Aorta (tissue), 5 donors: ENCODE data around the gene LAMA3. TPM values are rescaled to one million over a fixed set of nuclear protein-coding genes. Genes with fewer than 3 reads are reported as not detected.

Experiments used
- ATAC-seq: fragments of 200-7000 bp; cut with Tn5 transposase; one replicate; pipeline ENCODE4 v1.9.1; 2022; ENCODE audit warnings: moderate library complexity; ENCODE audit not compliant: low FRiP score
- DNase-seq, 2 donors: peaks; one replicate each; pipeline ENCODE4 v3.0.0-alpha.2; 2020
- H3K27ac ChIP-seq, 2 donors: one replicate each; pipeline ENCODE4 v1.5.1; 2013; ENCODE audit warnings: low read length in 2 of 2, mild to moderate bottlenecking in 2 of 2, moderate library complexity in 2 of 2, control low read depth in 1 of 2, inconsistent platforms in 1 of 2, low read depth in 1 of 2
- H3K27me3 ChIP-seq, 2 donors: one replicate each; pipeline ENCODE4 v1.6.1; 2013; ENCODE audit warnings: control low read depth in 1 of 2, low read length in 1 of 2, mild to moderate bottlenecking in 1 of 2, moderate library complexity in 1 of 2; ENCODE audit not compliant: insufficient read depth in 2 of 2, control insufficient read depth in 1 of 2
- H3K36me3 ChIP-seq, 2 donors: one replicate each; pipeline ENCODE4 v1.6.1; 2013; ENCODE audit warnings: control low read depth in 1 of 2, low read length in 1 of 2, mild to moderate bottlenecking in 1 of 2; ENCODE audit not compliant: insufficient read depth in 2 of 2, control insufficient read depth in 1 of 2
- H3K4me1 ChIP-seq, 2 donors: one replicate each; pipeline ENCODE4 v1.6.1; 2013; ENCODE audit warnings: low read length in 2 of 2, control low read depth in 1 of 2, mild to moderate bottlenecking in 1 of 2, moderate library complexity in 1 of 2; ENCODE audit not compliant: insufficient read depth in 2 of 2, control insufficient read depth in 1 of 2
- H3K4me3 ChIP-seq, 2 donors: one replicate each; pipeline ENCODE4 v1.5.1; 2013; ENCODE audit warnings: low read length in 2 of 2, control low read depth in 1 of 2, mild to moderate bottlenecking in 1 of 2
- H3K9me3 ChIP-seq: one replicate; pipeline ENCODE4 v1.6.1; 2013; ENCODE audit warnings: mild to moderate bottlenecking, low read length; ENCODE audit not compliant: control insufficient read depth
- WGBS, 2 donors: extraction: QIAGEN DNeasy Blood & Tissue Kit; methylation state at CpG; one replicate each; pipeline ENCODE4 v1.1.7; 2013; 5-methylcytosine and 5-hydroxymethylcytosine counted together
- intact Hi-C, 2 donors: fragments of 100-400 bp; cut with DNase I; formaldehyde crosslinking; loops; one replicate each; pipeline versions ENCODE4 v1.14.2 to v1.15.0; 2022
- polyA plus RNA-seq, 2 donors: library from polyadenylated mRNA; stranded (reverse); fragments of 200-250 nt; gene quantifications; one replicate each; pipeline ENCODE4 v1.2.3, GENCODE V29; 2013
- total RNA-seq, 2 donors: library from RNA; stranded (reverse); fragmentation: NEBNext Ultra II Directional; extraction: Animal tissue kit (Norgen Biotek cat#: 25700); gene quantifications; one replicate each; pipeline ENCODE4 v1.2.1, GENCODE V29; 2021
- donor health status: healthy with polysubstance abuse.
- donor health status: Bipolar disorder and iron deficiency.
- donor health status: DM: no; HTN: no; CAD: no.
- donor health status: DM: no; HTN: no; CAD: no.
- donor health status: DM: yes; HTN: yes; CAD: no.

LAMA3 gene
- total and polyA plus RNA-seq, 4 donors, result 3.4 to 29.0 (median 17.6) TPM

- Histone ChIP-seq H3K4me3 (no peak overlapping the region), H3K27ac (no peak overlapping the region), H3K36me3 (no peaks in the 10 kb centered on the region), H3K9me3 (no peaks in the 10 kb centered on the region), H3K27me3 (no peaks in the 10 kb centered on the region), H3K4me1 (no peaks in the 10 kb centered on the region)
- no peak for DNase-seq
- no peak for ATAC-seq
- intact Hi-C loops, result no loop called here
- WGBS, 2 donors, result 54 to 63% methylated on average over 8 of the region's 8 CpGs
Observed at GRCh38 chr18:23757437-23757733, 68.1 kb downstream of the LAMA3 start.

- ATAC-seq (no peak), DNase-seq (no peak)
- Histone ChIP-seq H3K4me3 (no peak overlapping the region), H3K27me3 (no peaks in the 10 kb centered on the region), H3K4me1 (no peaks in the 10 kb centered on the region), H3K9me3 (no peaks in the 10 kb centered on the region), H3K27ac (no peak overlapping the region), H3K36me3 (no peaks in the 10 kb centered on the region)
- intact Hi-C loops, result no loop called here
- 87 to 88% methylated on average over 14 of the region's 14 CpGs for WGBS, 2 donors
Observed at GRCh38 chr18:23758281-23758680, 69.0 kb downstream of the LAMA3 start.

GRCh38 chr18:23761941-23762340, 72.7 kb downstream of the LAMA3 start:
- intact Hi-C loops, result no loop called here
- Histone ChIP-seq H3K36me3 (no peaks in the 10 kb centered on the region), H3K4me3 (no peak overlapping the region), H3K9me3 (no peaks in the 10 kb centered on the region), H3K27me3 (no peaks in the 10 kb centered on the region), H3K27ac (no peak overlapping the region), H3K4me1 (no peaks in the 10 kb centered on the region)
- WGBS, 2 donors, result 91 to 93% methylated on average over 5 of the region's 5 CpGs
- ATAC-seq, result no peak
- DNase-seq, result no peak

- H3K36me3 ChIP-seq, result no peaks in the 10 kb centered on the region
- no peak for DNase-seq
- H3K4me1 ChIP-seq, result no peaks in the 10 kb centered on the region
- no peak for ATAC-seq
- H3K4me3 ChIP-seq, result no peak overlapping the region
- H3K9me3 ChIP-seq, result no peaks in the 10 kb centered on the region
- H3K27me3 ChIP-seq, result no peaks in the 10 kb centered on the region
- WGBS, 2 donors, result 92 to 97% methylated on average over 4 of the region's 4 CpGs
- intact Hi-C loops, result no loop called here
- H3K27ac ChIP-seq, result no peak overlapping the region
Observed at GRCh38 chr18:23763343-23763742, 74.1 kb downstream of the LAMA3 start.

- ATAC-seq, result no peak
Observed at GRCh38 chr18:23765931-23766330, 76.7 kb downstream of the LAMA3 start.

GRCh38 chr18:23772327-23773024, 83.2 kb downstream of the LAMA3 start:
- H3K9me3 ChIP-seq, result no peaks in the 10 kb centered on the region
- intact Hi-C loops, result no loop called here
- ATAC-seq, result no peak
- H3K4me1 ChIP-seq, result no peaks in the 10 kb centered on the region
- 76 to 80% methylated on average over 4 of the region's 4 CpGs for WGBS, 2 donors
- no peaks in the 10 kb centered on the region for H3K36me3 ChIP-seq
- no peak for DNase-seq
- H3K27ac ChIP-seq, result no peak overlapping the region
- H3K27me3 ChIP-seq, result no peaks in the 10 kb centered on the region
- H3K4me3 ChIP-seq, result no peak overlapping the region

More at GRCh38 chr18:23765931-23766330, 76.7 kb downstream of the LAMA3 start:
- no peaks in the 10 kb centered on the region for H3K36me3 ChIP-seq
- DNase-seq, result no peak
- H3K27me3 ChIP-seq, result no peaks in the 10 kb centered on the region
- 93% methylated on average over 1 of the region's 1 CpG for whole genome bisulfite sequencing, 2 donors
- H3K4me3 ChIP-seq, result no peak overlapping the region
- H3K27ac ChIP-seq, result no peak overlapping the region
- H3K4me1 ChIP-seq, result no peaks in the 10 kb centered on the region
- intact Hi-C loops, result no loop called here
- H3K9me3 ChIP-seq, result no peaks in the 10 kb centered on the region

GRCh38 chr18:23776306-23776705, 87.1 kb downstream of the LAMA3 start:
- Histone ChIP-seq H3K27ac (no peak overlapping the region), H3K4me1 (no peaks in the 10 kb centered on the region), H3K36me3 (no peaks in the 10 kb centered on the region), H3K27me3 (no peaks in the 10 kb centered on the region), H3K9me3 (no peaks in the 10 kb centered on the region), H3K4me3 (no peak overlapping the region)
- WGBS, 2 donors, result 78 to 81% methylated on average over 3 of the region's 3 CpGs
- DNase-seq, result no peak
- no peak for ATAC-seq
- intact Hi-C loops, result no loop called here

- H3K4me3 ChIP-seq, result no peak overlapping the region
- no peaks in the 10 kb centered on the region for H3K9me3 ChIP-seq
- no peak for ATAC-seq
- no peaks in the 10 kb centered on the region for H3K4me1 ChIP-seq
- H3K36me3 ChIP-seq, result no peaks in the 10 kb centered on the region
- no peak for DNase-seq
- WGBS, 2 donors, result 98 to 99% methylated on average over 2 of the region's 2 CpGs
- no peak overlapping the region for H3K27ac ChIP-seq
- H3K27me3 ChIP-seq, result no peaks in the 10 kb centered on the region
- intact Hi-C loops, result no loop called here
Observed at GRCh38 chr18:23778828-23779227, 89.6 kb downstream of the LAMA3 start.

GRCh38 chr18:23779696-23780303, 90.5 kb downstream of the LAMA3 start:
- Histone ChIP-seq H3K4me1 (no peaks in the 10 kb centered on the region), H3K27ac (no peak overlapping the region), H3K27me3 (no peaks in the 10 kb centered on the region), H3K4me3 (no peak overlapping the region), H3K9me3 (no peaks in the 10 kb centered on the region), H3K36me3 (no peaks in the 10 kb centered on the region)
- ATAC-seq (no peak), DNase-seq (no peak)
- intact Hi-C loops, result no loop called here
- 38 to 53% methylated on average over 5 of the region's 5 CpGs for WGBS, 2 donors
